Prostate gland (tissue), 2 donors: ENCODE measurements around the gene PDE4D. TPM values are rescaled to one million over a fixed set of nuclear protein-coding genes. Genes with fewer than 3 reads are reported as not detected.
"Not testable (repeated sequence)": the region's sequence is repeated elsewhere in the genome, so short reads cannot be mapped to it uniquely, and the experiment has no call there.

Experiments used
- DNase-seq: peaks from one replicate; pipeline ENCODE4 v3.0.0-alpha.2; 2019; ENCODE audit warnings: low spot score
- H3K27ac ChIP-seq, 2 donors: fragments of 200-600 bp; sonication (generic); 2 replicates each; pipeline ENCODE4 v1.5.1; 2017 to 2019
- H3K27me3 ChIP-seq: fragments of 200-600 bp; sonication (generic); replicated peaks from 2 replicates; pipeline ENCODE4 v1.5.1; 2019; ENCODE audit not compliant: insufficient read depth
- H3K36me3 ChIP-seq, 2 donors: fragments of 200-600 bp; sonication (generic); 1 replicate in 1 of 2; 2 replicates in 1 of 2; pipeline versions ENCODE4 v1.5.1 to v1.8.1; 2017 to 2019
- H3K4me1 ChIP-seq: fragments of 200-600 bp; sonication (generic); replicated peaks from 2 replicates; pipeline ENCODE4 v1.5.1; 2019
- H3K4me3 ChIP-seq, 2 donors: fragments of 200-600 bp; sonication (generic); 2 replicates each; pipeline ENCODE4 v1.5.1; 2017 to 2019
- H3K9me3 ChIP-seq: fragments of 200-600 bp; sonication (generic); 2 replicates; pipeline ENCODE4 v1.5.1; 2017
- POLR2A ChIP-seq: fragments of 450-650 bp; IDR thresholded peaks from one replicate; pipeline ENCODE4 v1.6.1; 2016; ENCODE audit warnings: antibody characterized with exemption, mild to moderate bottlenecking
- POLR2AphosphoS5 ChIP-seq: sonication (generic); formaldehyde crosslinking; IDR thresholded peaks from one replicate; pipeline ENCODE4 v1.6.1; 2017; ENCODE audit warnings: antibody characterized with exemption
- WGBS: methylation state at CpG from one replicate; pipeline ENCODE4 v1.1.5; 2018; 5-methylcytosine and 5-hydroxymethylcytosine counted together
- intact Hi-C: fragments of 100-400 bp; cut with DNase I; formaldehyde crosslinking; loops from one replicate; pipeline ENCODE4 v1.14.2; 2022
- total RNA-seq, 2 donors: library from RNA; depleted of rRNA; stranded (reverse); fragments of >200 nt; gene quantifications; one replicate each; pipeline ENCODE4 v1.1.0, GENCODE V29; 2016
- TF ChIP-seq, protein P1 (sequence below), 4 experiments: fragments of 200-600 bp in 2 of 4; fragments of 450-650 bp in 2 of 4; sonication (generic) in 2 of 4; IDR thresholded peaks; 1 replicate in 3 of 4; 2 replicates in 1 of 4; pipeline ENCODE4 v1.5.1; 2016 to 2019; ENCODE audit warnings: antibody characterized with exemption in 4 of 4, mild to moderate bottlenecking in 2 of 4, moderate library complexity in 2 of 4

Gene PDE4D
- total RNA-seq, 2 donors from 2014 or later: 64.2 to 75.6 TPM

DNA sequence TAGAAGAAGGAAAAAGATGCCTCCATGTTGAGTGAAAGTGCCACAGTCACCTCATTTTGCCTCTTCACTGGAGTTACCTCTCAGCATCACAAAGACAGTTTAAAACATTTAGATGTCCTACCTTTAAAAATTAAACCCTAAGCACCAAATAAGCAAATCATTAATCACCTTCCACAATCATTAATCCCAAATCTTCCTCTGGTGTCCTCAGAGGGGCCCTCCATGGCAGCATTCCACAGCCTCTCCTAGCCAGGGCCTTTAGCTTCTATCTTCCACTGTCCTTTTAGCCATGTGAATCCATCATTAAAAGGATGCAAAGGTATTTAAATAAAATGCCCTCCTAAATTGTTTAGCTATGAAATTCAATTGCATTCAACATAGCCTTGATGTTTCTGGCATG is 310.8 kb downstream of the PDE4D start:
- intact Hi-C loops: no loop called here
- peaks cover 3% of the 10 kb centered on the region for H3K4me1 ChIP-seq
- DNase-seq: no peak
- no peak overlapping the region for H3K4me3 ChIP-seq
- TF ChIP-seq POLR2AphosphoS5: no peak
- TF ChIP-seq, protein P1, sequence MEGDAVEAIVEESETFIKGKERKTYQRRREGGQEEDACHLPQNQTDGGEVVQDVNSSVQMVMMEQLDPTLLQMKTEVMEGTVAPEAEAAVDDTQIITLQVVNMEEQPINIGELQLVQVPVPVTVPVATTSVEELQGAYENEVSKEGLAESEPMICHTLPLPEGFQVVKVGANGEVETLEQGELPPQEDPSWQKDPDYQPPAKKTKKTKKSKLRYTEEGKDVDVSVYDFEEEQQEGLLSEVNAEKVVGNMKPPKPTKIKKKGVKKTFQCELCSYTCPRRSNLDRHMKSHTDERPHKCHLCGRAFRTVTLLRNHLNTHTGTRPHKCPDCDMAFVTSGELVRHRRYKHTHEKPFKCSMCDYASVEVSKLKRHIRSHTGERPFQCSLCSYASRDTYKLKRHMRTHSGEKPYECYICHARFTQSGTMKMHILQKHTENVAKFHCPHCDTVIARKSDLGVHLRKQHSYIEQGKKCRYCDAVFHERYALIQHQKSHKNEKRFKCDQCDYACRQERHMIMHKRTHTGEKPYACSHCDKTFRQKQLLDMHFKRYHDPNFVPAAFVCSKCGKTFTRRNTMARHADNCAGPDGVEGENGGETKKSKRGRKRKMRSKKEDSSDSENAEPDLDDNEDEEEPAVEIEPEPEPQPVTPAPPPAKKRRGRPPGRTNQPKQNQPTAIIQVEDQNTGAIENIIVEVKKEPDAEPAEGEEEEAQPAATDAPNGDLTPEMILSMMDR (IDR thresholded peaks at IDR 0.05): no peak
- TF ChIP-seq POLR2A: no peak
- no peaks in the 10 kb centered on the region for H3K9me3 ChIP-seq
- H3K27ac ChIP-seq: no peak overlapping the region
- H3K36me3 ChIP-seq: no peaks in the 10 kb centered on the region
- H3K27me3 ChIP-seq: no peaks in the 10 kb centered on the region

DNA sequence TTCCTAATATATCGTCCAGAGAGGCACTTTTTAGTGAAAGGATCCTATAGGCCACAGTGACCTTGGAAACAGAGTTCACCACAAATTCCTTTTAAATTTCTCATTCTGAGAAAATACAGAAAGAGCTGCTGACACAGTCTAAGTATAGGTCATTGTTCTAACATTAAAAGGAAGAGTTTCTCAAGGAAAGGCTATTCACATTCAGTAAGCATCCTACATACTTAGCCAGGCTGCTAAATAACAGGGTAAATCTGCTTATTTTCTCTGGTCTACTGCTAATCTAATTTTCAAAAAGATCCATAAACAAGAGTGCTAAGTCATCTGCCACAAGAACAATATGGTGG is 313.7 kb downstream of the PDE4D start:
- no peaks in the 10 kb centered on the region for H3K36me3 ChIP-seq
- no peaks in the 10 kb centered on the region for H3K27me3 ChIP-seq
- H3K4me1 ChIP-seq: no peaks in the 10 kb centered on the region
- H3K27ac ChIP-seq: no peak overlapping the region
- 97% methylated on average over 1 of the region's 1 CpG for WGBS
- TF ChIP-seq, protein P1 (IDR thresholded peaks at IDR 0.05): no peak
- TF ChIP-seq POLR2A: no peak
- TF ChIP-seq POLR2AphosphoS5: no peak
- H3K4me3 ChIP-seq: no peak overlapping the region
- intact Hi-C loops: no loop called here
- DNase-seq: no peak
- no peaks in the 10 kb centered on the region for H3K9me3 ChIP-seq

DNA sequence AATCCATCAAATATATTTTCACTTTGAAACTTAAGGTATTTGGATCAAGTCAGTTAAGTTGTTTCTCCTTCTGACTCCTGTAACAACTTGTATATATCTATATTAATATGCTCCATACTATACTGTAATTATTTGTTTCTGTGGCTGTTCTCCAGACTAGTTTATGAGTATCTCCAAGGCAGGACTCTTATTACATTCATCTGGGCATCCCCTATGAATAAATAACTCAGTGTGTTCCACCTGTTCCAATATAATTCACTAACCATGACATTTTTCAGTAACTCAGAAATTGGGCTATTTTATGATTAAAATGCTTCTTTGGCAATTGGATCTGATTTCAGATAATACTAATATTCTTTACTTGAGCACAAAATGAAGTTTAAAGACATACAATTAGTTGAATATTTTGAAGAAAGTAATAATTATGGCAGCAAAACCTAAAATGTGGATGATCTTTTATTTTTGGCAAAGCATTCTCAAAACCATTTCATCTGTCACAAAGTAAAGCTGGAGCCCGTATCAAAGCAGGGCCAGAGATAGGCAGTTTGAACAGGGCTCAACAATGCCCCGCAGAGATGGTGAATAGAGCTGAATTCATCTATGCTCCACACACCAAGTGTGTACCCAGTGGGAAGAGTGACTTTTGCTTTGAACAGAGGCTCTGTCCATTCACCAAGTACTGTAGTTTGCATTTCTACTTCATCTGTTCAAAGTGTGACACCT is 314.3 kb downstream of the PDE4D start:
- Histone ChIP-seq H3K4me1 (no peaks in the 10 kb centered on the region), H3K36me3 (no peaks in the 10 kb centered on the region), H3K4me3 (no peak overlapping the region), H3K27me3 (no peaks in the 10 kb centered on the region), H3K27ac (no peak overlapping the region), H3K9me3 (no peaks in the 10 kb centered on the region)
- no peak for DNase-seq
- TF ChIP-seq POLR2A (no peak), POLR2AphosphoS5 (no peak)
- TF ChIP-seq, protein P1 (IDR thresholded peaks at IDR 0.05): no peak
- intact Hi-C loops: no loop called here
- WGBS: 66% methylated on average over 2 of the region's 2 CpGs

DNA sequence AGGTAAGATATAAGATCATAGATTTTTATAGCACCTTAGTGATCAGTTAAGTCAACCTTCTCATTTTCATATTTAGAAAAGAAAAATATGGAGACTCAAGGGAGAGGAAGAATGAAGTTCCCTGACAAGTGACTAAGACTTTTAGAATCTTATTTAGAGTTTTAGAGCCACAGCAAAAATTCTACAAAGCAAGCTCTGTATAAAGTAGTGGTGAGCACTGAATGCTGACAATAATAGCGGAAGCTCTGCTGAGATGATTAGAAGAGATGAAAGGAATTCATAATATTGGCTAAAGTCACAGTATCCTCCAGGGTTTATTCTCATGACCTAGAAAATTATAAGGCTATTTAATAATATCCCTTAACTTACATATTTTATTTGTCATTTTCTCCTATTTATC is 316.0 kb downstream of the PDE4D start:
- no peak overlapping the region for H3K4me3 ChIP-seq
- H3K4me1 ChIP-seq: no peaks in the 10 kb centered on the region
- H3K9me3 ChIP-seq: no peaks in the 10 kb centered on the region
- no peak for DNase-seq
- WGBS: 89% methylated on average over 1 of the region's 1 CpG
- TF ChIP-seq, protein P1 (IDR thresholded peaks at IDR 0.05): no peak
- TF ChIP-seq POLR2A (no peak), POLR2AphosphoS5 (no peak)
- no peak overlapping the region for H3K27ac ChIP-seq
- no peaks in the 10 kb centered on the region for H3K36me3 ChIP-seq
- intact Hi-C loops: no loop called here
- no peaks in the 10 kb centered on the region for H3K27me3 ChIP-seq

DNA sequence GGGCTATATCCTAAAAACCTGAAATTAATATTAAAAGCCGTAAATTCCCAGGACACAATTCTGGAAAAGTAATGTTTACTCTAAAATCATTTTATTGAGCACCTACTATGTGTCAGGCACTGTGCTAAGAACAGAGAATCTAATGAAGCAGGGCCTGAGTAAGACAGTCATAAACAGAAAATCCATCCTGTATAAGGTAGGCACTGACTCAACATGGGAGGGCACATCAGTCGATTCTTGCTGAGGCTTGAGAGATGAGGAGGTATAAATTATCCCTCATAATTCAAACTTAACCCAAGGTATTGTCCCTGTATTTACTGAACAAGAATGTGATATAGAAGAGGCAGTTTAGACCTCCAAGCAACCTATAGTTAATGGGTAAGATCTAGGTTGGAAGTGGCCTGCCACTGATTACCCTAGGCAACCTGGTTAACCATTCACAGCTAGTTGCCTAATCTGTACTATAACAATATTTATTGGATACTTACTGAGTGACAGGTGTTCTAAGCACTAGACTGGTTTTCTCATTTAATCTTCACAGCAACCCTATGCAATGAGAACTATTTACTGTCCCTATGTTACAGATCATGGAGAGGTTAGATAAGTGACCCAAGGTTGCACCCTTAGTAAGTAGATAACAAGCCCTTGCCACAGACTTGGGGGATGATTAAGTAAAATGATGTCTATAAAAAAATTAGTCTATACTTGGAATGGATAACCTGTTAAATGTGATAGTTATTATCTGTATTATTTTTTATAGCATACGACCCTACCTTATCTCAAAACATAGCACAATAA is 317.7 kb downstream of the PDE4D start:
- WGBS: 88% methylated on average over 3 of the region's 3 CpGs
- no peak overlapping the region for H3K4me3 ChIP-seq
- TF ChIP-seq POLR2AphosphoS5 (no peak), POLR2A (no peak)
- TF ChIP-seq, protein P1 (IDR thresholded peaks at IDR 0.05): no peak
- intact Hi-C loops: no loop called here
- no peak overlapping the region for H3K27ac ChIP-seq
- no peak for DNase-seq
- no peaks in the 10 kb centered on the region for H3K27me3 ChIP-seq
- no peaks in the 10 kb centered on the region for H3K36me3 ChIP-seq
- no peaks in the 10 kb centered on the region for H3K9me3 ChIP-seq
- no peaks in the 10 kb centered on the region for H3K4me1 ChIP-seq

DNA sequence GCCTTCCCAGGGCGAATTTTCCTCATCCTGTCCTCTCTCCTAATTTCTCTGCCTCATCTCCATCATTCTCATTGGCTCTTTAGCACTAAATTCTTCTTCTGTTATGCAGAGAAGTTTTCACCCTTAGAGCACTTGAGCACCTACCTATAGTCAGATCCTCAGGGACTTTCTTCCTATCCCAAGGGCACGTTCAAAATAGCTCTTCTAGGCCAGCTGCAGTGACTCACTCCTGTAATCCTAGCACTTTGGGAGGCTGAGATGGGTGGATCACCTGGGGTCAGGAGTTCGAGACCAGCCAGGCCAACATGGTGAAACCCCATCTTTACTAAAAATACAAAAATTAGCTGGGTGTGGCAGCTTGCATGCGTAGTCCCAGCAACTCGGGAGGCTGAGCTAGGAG is 320.0 kb downstream of the PDE4D start:
- intact Hi-C loops: not testable (repeated sequence)

More for the DNA sequence above, 320.0 kb downstream of the PDE4D start:
- not testable (repeated sequence) for H3K4me1 ChIP-seq, H3K36me3 ChIP-seq, DNase-seq, H3K27ac ChIP-seq, H3K9me3 ChIP-seq, H3K4me3 ChIP-seq, H3K27me3 ChIP-seq
- WGBS: 96% methylated on average over 5 of the region's 5 CpGs
